K562 (cell line): ENCODE data around the gene ECT2. TPM values are rescaled to one million over a fixed set of nuclear protein-coding genes. Genes with fewer than 3 reads are reported as not detected.

Experiments
- ATAC-seq: fragments of 200-7000 bp; cut with Tn5 transposase; 3 replicates; pipeline ENCODE4 v1.9.1; 2020; ENCODE audit warnings: moderate library complexity
- BruUV-seq: library from RNA; stranded (reverse); fragments of 400-500 nt; replicated peaks from 2 replicates; lab custom pipeline; 2021; lab: Mats Ljungman, UMichigan
- CTCF ChIA-PET: fragments of 300-600 bp; formaldehyde crosslinking; extraction: SDS; loops from one replicate; lab custom pipeline; 2021; ENCODE audit warnings: low intra/inter-chr PET ratio; lab: Yijun Ruan, JAX
- POLR2A ChIA-PET: fragments of 300-600, 350-650 bp; sonication (Branson Sonifier 250); formaldehyde crosslinking; extraction: SDS; loops from one replicate; lab custom pipeline; 2021; ENCODE audit warnings: antibody characterized with exemption, inconsistent platforms; lab: Yijun Ruan, JAX
- DNase-seq, 4 experiments: peaks; one replicate each; pipeline versions ENCODE4 v3.0.0 to v3.0.0-alpha.2; 2011 to 2018; ENCODE audit warnings: low spot score in 3 of 4, mixed read lengths in 3 of 4; ENCODE audit errors: extremely low read depth in 1 of 4
- FAIRE-seq: peaks from 2 replicates; lab custom pipeline; 2011; peaks lifted over from hg19 to GRCh38; lab: Jason Lieb, UNC
- H2AFZ ChIP-seq: 2 replicates; pipeline ENCODE4 v1.6.0; 2011; ENCODE audit warnings: low read depth, low read length, control low read depth, inconsistent platforms
- H3K27ac ChIP-seq: fragments of 200-600 bp; 3 replicates; pipeline ENCODE4 v1.8.0; 2011; ENCODE audit warnings: low read depth, mild to moderate bottlenecking, control low read depth, inconsistent platforms, low read length, moderate library complexity, mixed read lengths; ENCODE audit errors: extremely low read depth
- H3K27me3 ChIP-seq, 2 experiments: fragments of 300-600 bp in 1 of 2; 2 replicates in 1 of 2; 3 replicates in 1 of 2; pipeline versions ENCODE4 v1.6.0 to v1.8.0; 2011; ENCODE audit warnings: inconsistent platforms in 2 of 2, low read length in 2 of 2, mild to moderate bottlenecking in 1 of 2, mixed read lengths in 1 of 2, moderate library complexity in 1 of 2; ENCODE audit not compliant: control insufficient read depth in 2 of 2, insufficient read depth in 2 of 2
- H3K36me3 ChIP-seq: fragments of 300-600 bp; 3 replicates; pipeline ENCODE4 v1.8.0; 2011; ENCODE audit warnings: mild to moderate bottlenecking, low read length, inconsistent platforms; ENCODE audit not compliant: control insufficient read depth, insufficient read depth
- H3K4me1 ChIP-seq, 2 experiments: fragments of 200-600 bp in 1 of 2; replicated peaks in 1 of 2; 2 replicates in 1 of 2; 3 replicates in 1 of 2; pipeline versions ENCODE4 v1.5.1 to v1.8.0; 2011; ENCODE audit warnings: inconsistent platforms in 2 of 2, low read length in 2 of 2, mild to moderate bottlenecking in 1 of 2, mixed read lengths in 1 of 2, moderate library complexity in 1 of 2; ENCODE audit not compliant: control insufficient read depth in 2 of 2, insufficient read depth in 2 of 2
- H3K4me2 ChIP-seq: 2 replicates; pipeline ENCODE4 v1.6.1; 2011; ENCODE audit warnings: low read length, control low read depth, inconsistent platforms, mixed read lengths; ENCODE audit not compliant: insufficient read depth
- H3K4me3 ChIP-seq: fragments of 200-600 bp; sonication (generic), shearing (Covaris generic); 2 replicates; pipeline ENCODE4 v1.5.1; 2016; ENCODE audit warnings: control low read depth, inconsistent platforms
- H3K79me2 ChIP-seq: fragments of 200-600 bp; 3 replicates; pipeline ENCODE4 v1.8.0; 2011; ENCODE audit warnings: low read length, inconsistent platforms; ENCODE audit not compliant: control insufficient read depth, insufficient read depth
- H3K9ac ChIP-seq, 2 experiments: 2 replicates each; pipeline versions ENCODE4 v1.6.0 to v1.6.1; 2011; ENCODE audit warnings: low read depth in 2 of 2, low read length in 2 of 2, control low read depth in 1 of 2, inconsistent platforms in 1 of 2, mild to moderate bottlenecking in 1 of 2, mixed read lengths in 1 of 2; ENCODE audit not compliant: insufficient read depth in 1 of 2
- H3K9me1 ChIP-seq: one replicate; pipeline ENCODE4 v1.6.0; 2011; ENCODE audit warnings: inconsistent platforms, mild to moderate bottlenecking, low read length, moderate library complexity; ENCODE audit not compliant: control insufficient read depth, insufficient read depth
- H3K9me3 ChIP-seq: replicated peaks from 2 replicates; pipeline ENCODE4 v1.5.1; 2011; ENCODE audit warnings: low read depth, low read length, inconsistent platforms; ENCODE audit not compliant: control insufficient read depth, insufficient read depth
- H4K20me1 ChIP-seq: replicated peaks from 2 replicates; pipeline ENCODE4 v1.6.1; 2011; ENCODE audit warnings: low read length, inconsistent platforms, mixed read lengths; ENCODE audit not compliant: control insufficient read depth, insufficient read depth
- AFF1 ChIP-seq, 2 experiments: fragments of 450-650 bp; IDR thresholded peaks; 2 replicates each; pipeline ENCODE4 v1.6.1; 2018; ENCODE audit warnings: mild to moderate bottlenecking in 2 of 2, low read depth in 1 of 2; ENCODE audit not compliant: partially characterized antibody in 2 of 2
- BDP1 ChIP-seq: IDR thresholded peaks from 3 replicates; pipeline ENCODE4 v1.6.1; 2011; ENCODE audit not compliant: insufficient read length, insufficient read depth
- CREB5 ChIP-seq: fragments of 250-450 bp; sonication (Bioruptor Pico); IDR thresholded peaks from 2 replicates; pipeline ENCODE4 v1.5.0; 2020; ENCODE audit warnings: mild to moderate bottlenecking
- ETV6 ChIP-seq, 3 experiments: fragments of 150-350 bp in 1 of 3; sonication (generic) in 1 of 3; formaldehyde crosslinking in 1 of 3; IDR thresholded peaks; 2 replicates each; pipeline versions ENCODE4 v1.6.1 to v1.8.0; 2014 to 2022; ENCODE audit warnings: borderline replicate concordance in 2 of 3, low read depth in 2 of 3, antibody characterized with exemption in 1 of 3, low read length in 1 of 3, mild to moderate bottlenecking in 1 of 3, missing genetic modification reagents in 1 of 3
- FOXJ2 ChIP-seq: fragments of 200-800 bp; sonication (Bioruptor generic); IDR thresholded peaks from 2 replicates; pipeline ENCODE4 v1.6.1; 2016; ENCODE audit warnings: missing genetic modification characterization, missing compliant biosample characterization
- MAX ChIP-seq: sonication (generic); formaldehyde crosslinking; IDR thresholded peaks from 2 replicates; pipeline ENCODE4 v1.9.0; 2022; ENCODE audit warnings: mild to moderate bottlenecking, missing genetic modification reagents
- MCM3 ChIP-seq: fragments of 450-650 bp; IDR thresholded peaks from 2 replicates; pipeline ENCODE4 v1.6.1; 2016
- MYBL2 ChIP-seq, 2 experiments: fragments of 450-650 bp in 1 of 2; sonication (generic) in 1 of 2; formaldehyde crosslinking in 1 of 2; IDR thresholded peaks; 2 replicates each; pipeline versions ENCODE4 v1.6.1 to v1.8.1; 2017 to 2022; ENCODE audit warnings: borderline replicate concordance in 1 of 2, inconsistent platforms in 1 of 2, low read depth in 1 of 2, mild to moderate bottlenecking in 1 of 2, missing genetic modification reagents in 1 of 2, moderate library complexity in 1 of 2
- NCOA2 ChIP-seq, 2 experiments: fragments of 450-650 bp; IDR thresholded peaks; 2 replicates each; pipeline ENCODE4 v1.6.1; 2018; ENCODE audit warnings: mild to moderate bottlenecking in 2 of 2, moderate library complexity in 1 of 2; ENCODE audit not compliant: partially characterized antibody in 2 of 2
- POLR2B ChIP-seq: fragments of 450-650 bp; IDR thresholded peaks from 2 replicates; pipeline ENCODE4 v1.6.1; 2018; ENCODE audit warnings: low read depth; ENCODE audit not compliant: partially characterized antibody
- TCF7L2 ChIP-seq: fragments of 150-350 bp; IDR thresholded peaks from 2 replicates; pipeline ENCODE4 v1.6.1; 2016; ENCODE audit warnings: low read depth, mild to moderate bottlenecking, low read length, moderate library complexity
- ZNF512 ChIP-seq: IDR thresholded peaks from 2 replicates; pipeline ENCODE4 v1.6.1; 2016; ENCODE audit warnings: missing genetic modification characterization, missing compliant biosample characterization
- WGBS: fragments of 100-300 bp; shearing (Covaris generic); methylation state at CpG from one replicate; pipeline ENCODE4 v1.1.6; 2016; ENCODE audit warnings: low coverage, mixed read lengths; ENCODE audit not compliant: insufficient coverage; ENCODE audit errors: missing lambda C conversion rate; 5-methylcytosine and 5-hydroxymethylcytosine counted together
- in situ Hi-C: fragments of 300-500 bp; cut with MboI; formaldehyde crosslinking; loops from 4 replicates; pipeline ENCODE4 v1.15.0; 2018; ENCODE audit warnings: inconsistent platforms, mixed read lengths
- intact Hi-C: fragments of 100-400 bp; cut with micrococcal nuclease; formaldehyde crosslinking; loops from 2 replicates; pipeline ENCODE4 v1.14.2; 2022
- polyA plus RNA-seq, 8 experiments: library from polyadenylated mRNA; depleted of rRNA in 4 of 8; stranded (reverse) in 5 of 8; unstranded in 3 of 8; fragments of >200 nt; fragmentation: Nextera tagmentation in 2 of 8; fragmentation: Illumina TruSeq in 1 of 8; extraction: Ambion mirVana in 2 of 8; extraction: Trizol in 1 of 8; gene quantifications; 2 replicates each; pipeline versions ENCODE4 v1.2.1 to v1.2.3, GENCODE V29; 2011 to 2014; ENCODE audit warnings: inconsistent platforms in 1 of 8, missing spikeins in 1 of 8
- total RNA-seq, 7 experiments: library from RNA; depleted of rRNA in 6 of 7; stranded (reverse); fragments of >200 nt in 6 of 7; fragmentation: Illumina TruSeq in 2 of 7; extraction: Trizol in 2 of 7; gene quantifications; 2 replicates each; pipeline versions ENCODE4 v1.2.1 to v1.2.3, GENCODE V29; 2011 to 2021; ENCODE audit warnings: low replicate concordance in 1 of 7

ECT2 gene
- total and polyA plus RNA-seq, 9 of the 15 experiments (the other 6 are each of a cell fraction or from before 2014, with no cell fraction given) = 19.0 to 53.0 (median 36.5) TPM

- TF ChIP-seq FOXJ2 (tag) = no peak
- no peak for TF ChIP-seq ETV6 (IDR thresholded peaks at IDR 0.05; ENCODE audit: borderline replicate concordance in 1 of 2, low read depth in 2 of 2, low read length in 1 of 2)
- no peak for TF ChIP-seq ETV6 (CRISPR knock-in tag; IDR thresholded peaks at IDR 0.05; ENCODE audit: borderline replicate concordance)
- no peak for TF ChIP-seq TCF7L2
- TF ChIP-seq, all 486 proteins: peak for 0
Measured at GRCh38 chr3:172803489-172803888, 53.0 kb downstream of the ECT2 start (continued).

- in situ Hi-C loops = no loop called here
- Histone ChIP-seq H3K36me3 (peaks cover 68% of the 10 kb centered on the region), H3K4me2 (no peak overlapping the region), H3K9me3 (no peaks in the 10 kb centered on the region), H3K79me2 (no peaks in the 10 kb centered on the region), H3K9me1 (no peaks in the 10 kb centered on the region), H3K4me1 (no peaks in the 10 kb centered on the region), H4K20me1 (no peaks in the 10 kb centered on the region), H3K4me3 (no peak overlapping the region), H3K9ac (no peak overlapping the region), H3K27me3 (no peaks in the 10 kb centered on the region), H3K27ac (no peak overlapping the region), H2AFZ (no peak overlapping the region)
- ChIA-PET POLR2A (interaction anchor here (0.6 kb wide), 1 partner anchor 201 kb away, joined by 3 read pairs; no protein-coding TSS in a partner anchor), CTCF (no interaction called here)
- DNase-seq (no peak), FAIRE-seq (no peak), ATAC-seq (no peak)
- TF ChIP-seq MCM3 = no peak
- TF ChIP-seq POLR2B = no peak
- no peak for TF ChIP-seq ZNF512 (tag)
- TF ChIP-seq AFF1 (IDR thresholded peaks at IDR 0.05; ENCODE audit: low read depth in 1 of 2, partially characterized antibody in 2 of 2) = no peak
- TF ChIP-seq CREB5 (CRISPR knock-in tag) = no peak
- no peak for TF ChIP-seq MYBL2 (IDR thresholded peaks at IDR 0.05; ENCODE audit: low read depth)
- no peak for TF ChIP-seq MYBL2 (CRISPR knock-in tag; IDR thresholded peaks at IDR 0.05; ENCODE audit: borderline replicate concordance)
- no peak for TF ChIP-seq NCOA2 (IDR thresholded peaks at IDR 0.05; ENCODE audit: partially characterized antibody in 2 of 2)
- no peak for TF ChIP-seq BDP1
- no peak for TF ChIP-seq MAX (CRISPR knock-in tag)
- 94% methylated on average over 1 of the region's 1 CpG for WGBS
- intact Hi-C loops = no loop called here
- no TSS peak for BruUV-seq
Measured at GRCh38 chr3:172804323-172804722, 53.8 kb downstream of the ECT2 start.
